Glomerular endothelial cell (primary cell): ENCODE data around the gene FGFRL1. TPM values are rescaled to one million over a fixed set of nuclear protein-coding genes. Genes with fewer than 3 reads are reported as not detected.

Experiments used
- DNase-seq: peaks from one replicate; pipeline ENCODE4 v3.0.0-alpha.2; 2011; ENCODE audit warnings: low read depth, low spot score; ENCODE audit errors: extremely low read depth
- total RNA-seq: library from RNA; depleted of rRNA; stranded (reverse); fragments of >200 nt; gene quantifications from 2 replicates; pipeline ENCODE4 v1.2.3, GENCODE V29; 2015

Gene FGFRL1
- total RNA-seq, 1 donor from 2014 or later: 27.7 TPM

DNA sequence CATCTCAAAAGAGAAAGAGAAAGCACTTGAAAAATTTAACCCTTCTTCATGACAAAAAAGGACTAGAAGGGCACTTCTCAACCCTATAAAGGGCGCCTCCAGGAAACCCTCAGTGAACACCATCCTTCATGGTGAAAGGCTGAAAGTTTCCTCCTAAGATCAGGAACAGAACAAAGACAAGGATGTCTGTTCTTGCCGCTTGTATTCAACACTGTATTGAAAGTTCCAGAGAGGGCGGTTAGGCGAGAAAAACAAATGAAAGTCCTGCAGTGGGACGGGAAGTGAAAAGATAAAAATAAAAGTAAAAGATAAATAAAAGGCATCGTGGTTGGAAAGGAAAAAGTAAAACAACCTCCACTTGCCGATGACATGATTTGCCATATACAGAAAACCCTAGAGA, 51.0 kb downstream of the FGFRL1 start:
- no peak for DNase-seq

DNA sequence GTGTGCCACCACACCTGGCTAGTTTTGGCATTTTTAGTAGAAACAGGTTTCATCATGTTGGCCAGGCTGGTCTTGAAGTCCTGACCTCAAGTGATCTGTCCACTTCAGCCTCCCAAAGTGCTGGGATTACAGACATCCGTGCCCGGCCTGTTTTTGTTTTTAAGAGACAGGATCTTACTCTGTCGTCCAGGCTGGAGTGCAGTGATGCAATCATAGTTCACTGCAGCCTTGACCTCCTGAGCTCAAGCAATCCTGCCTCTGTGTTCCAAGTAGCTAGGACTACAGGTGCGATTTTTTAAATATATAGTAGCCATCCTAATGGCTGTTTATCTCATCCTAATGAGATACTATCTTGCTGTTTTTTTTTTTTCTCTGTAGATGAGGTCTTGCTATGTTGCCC, 54.3 kb downstream of the FGFRL1 start:
- no peak for DNase-seq

DNA sequence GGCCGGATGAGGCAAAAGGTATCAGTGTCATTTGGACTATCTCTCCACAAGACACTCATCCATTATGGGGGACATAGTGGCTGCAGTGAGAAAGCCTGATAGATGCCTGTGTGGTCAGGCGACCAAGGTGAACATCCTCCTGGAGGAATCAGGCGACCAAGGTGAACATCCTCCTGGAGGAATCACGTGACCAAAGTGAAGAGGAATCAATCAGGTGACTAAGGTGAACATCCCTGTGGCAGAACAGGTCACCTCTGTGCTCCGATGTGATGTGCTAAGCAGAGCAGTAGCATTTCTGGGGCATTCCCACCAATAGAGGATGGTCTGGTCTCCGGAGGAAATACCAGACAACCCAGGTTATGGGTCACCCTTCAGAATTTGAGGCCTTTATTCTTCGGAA, 58.0 kb downstream of the FGFRL1 start:
- no peak for DNase-seq

DNA sequence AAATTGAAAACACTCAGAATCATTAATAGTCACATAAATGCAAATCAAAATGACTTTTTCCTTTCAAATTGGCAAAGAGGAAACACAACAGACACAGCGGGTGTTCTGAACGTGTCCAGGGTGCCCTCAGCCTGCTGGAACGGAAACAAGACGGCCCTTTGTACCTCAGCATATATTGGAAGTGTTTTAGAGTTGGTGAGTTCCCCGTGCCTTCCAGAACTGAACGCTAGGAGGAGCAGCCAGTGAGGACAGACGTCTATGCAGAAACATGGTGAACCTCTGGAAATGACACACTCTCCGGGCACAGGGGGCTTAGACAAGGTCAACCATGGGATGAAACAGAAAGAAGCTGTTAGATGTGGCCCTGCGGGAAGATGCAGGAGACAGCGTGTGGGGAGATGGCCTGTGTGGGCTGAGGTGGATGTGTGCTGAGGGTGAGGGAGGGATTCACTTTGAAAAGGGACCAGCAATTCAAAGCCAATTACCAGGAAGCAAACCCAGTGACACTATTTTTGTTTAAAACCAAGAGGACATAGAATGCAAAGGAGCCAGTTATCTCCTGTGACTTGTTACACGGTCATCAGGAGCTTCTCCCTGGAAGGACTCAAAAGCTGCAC, 61.5 kb downstream of the FGFRL1 start:
- DNase-seq: peak; percentile 14

DNA sequence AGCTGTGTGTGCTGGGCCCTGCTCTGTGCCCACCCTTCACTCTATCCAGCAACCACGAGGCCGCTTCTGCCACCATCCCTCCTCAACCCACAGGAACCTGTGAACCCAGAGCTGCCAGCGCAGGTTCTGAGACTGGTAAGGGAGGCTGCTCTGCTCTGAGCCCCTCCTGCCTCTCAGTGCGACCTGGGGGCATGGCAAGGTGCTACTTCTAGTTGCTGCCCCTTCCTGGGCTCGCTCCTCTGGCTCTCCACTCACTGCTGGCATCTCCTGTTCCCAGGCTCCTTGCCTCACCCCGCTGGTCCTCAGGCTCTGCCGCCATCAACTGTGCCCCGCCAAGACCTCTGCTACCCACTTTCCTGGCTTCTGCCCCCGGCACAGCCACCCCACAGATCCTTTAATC, 62.7 kb downstream of the FGFRL1 start:
- no peak for DNase-seq

DNA sequence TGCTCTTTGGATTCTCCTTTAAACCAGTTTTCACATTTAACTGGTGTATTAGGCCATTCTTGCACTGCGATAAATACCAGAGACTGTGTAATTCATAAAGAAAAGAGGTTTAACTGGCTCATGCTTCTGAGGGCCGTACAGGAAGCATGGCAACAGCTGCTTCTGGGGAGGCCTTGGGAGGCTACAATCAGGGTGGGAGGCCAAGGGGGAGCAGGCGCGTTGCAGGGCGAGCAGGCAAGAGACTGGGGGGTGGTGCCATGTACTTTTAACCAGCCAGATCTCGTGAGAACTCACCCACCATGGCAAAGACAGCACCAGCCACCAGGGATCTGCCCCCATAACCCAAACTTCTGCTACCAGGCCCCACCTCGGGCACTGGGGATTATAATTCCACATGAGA, 63.8 kb downstream of the FGFRL1 start:
- DNase-seq: no peak

DNA sequence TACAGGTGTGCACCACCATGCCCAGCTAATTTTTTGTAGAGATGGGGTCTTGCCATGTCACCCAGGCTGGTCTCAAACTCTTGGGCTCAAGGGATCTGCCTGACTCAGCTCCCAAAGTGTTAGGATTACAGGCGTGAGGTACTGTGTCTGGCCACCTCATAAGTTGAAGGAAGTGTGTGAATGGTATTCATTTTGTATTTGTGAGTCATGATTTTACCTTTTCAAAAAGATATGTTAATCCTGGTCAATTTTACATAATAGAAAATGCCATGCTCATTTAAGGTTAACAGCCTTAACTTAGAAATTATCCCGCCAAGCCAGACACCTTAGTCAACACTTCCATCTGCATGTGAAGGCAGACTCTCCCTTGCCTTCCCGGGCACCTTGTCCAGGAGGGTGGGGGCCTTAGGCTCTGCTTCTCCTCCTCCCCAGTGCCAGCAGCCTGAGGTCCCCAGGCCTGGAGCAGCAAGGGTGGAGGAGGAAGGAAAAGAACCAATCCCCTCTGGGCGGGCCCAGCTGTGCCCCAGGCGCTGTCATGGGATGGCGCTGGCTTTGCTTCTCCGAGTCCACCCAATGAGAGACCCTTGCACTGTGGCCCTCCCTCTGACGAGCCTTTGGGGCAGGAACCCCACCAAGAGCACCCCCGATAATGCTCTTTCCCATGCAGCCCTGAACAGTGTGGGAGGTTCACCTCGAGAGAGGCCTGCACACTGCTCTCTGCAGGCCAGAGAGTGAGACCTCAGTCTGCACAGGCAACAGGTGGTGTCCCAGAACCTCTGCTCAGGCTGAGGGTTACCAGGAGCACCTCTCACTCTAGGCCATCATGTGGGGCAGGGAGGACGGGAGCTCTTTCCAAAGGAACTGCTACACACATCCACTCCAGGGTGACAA, 64.6 kb downstream of the FGFRL1 start:
- DNase-seq: no peak

Other genes starting within 250 kb of the FGFRL1 start
- gene CPLX1, start 185.5 kb upstream of the FGFRL1 start, total RNA-seq: 0.29 TPM in 1 of 2 replicates, not detected in the other
- gene GAK, start 79.3 kb upstream of the FGFRL1 start, total RNA-seq: 128 and 176 TPM in 2 replicates
- 20.2 and 29.3 TPM in 2 replicates for gene TMEM175, start 79.2 kb upstream of the FGFRL1 start, total RNA-seq
- 19.8 and 21.9 TPM in 2 replicates for gene DGKQ, start 38.1 kb upstream of the FGFRL1 start, total RNA-seq
- 32.3 and 47.9 TPM in 2 replicates for gene IDUA, start 24.6 kb upstream of the FGFRL1 start, total RNA-seq
- 0.05 and 0.41 TPM in 2 replicates for gene SLC26A1, start 18.2 kb upstream of the FGFRL1 start, total RNA-seq
- 0.29 and 4.9 TPM in 2 replicates for gene RNF212, start 101.9 kb downstream of the FGFRL1 start, total RNA-seq
- gene SPON2, start 161.0 kb downstream of the FGFRL1 start, total RNA-seq: 4.6 and 5.1 TPM in 2 replicates
- gene CTBP1, start 237.5 kb downstream of the FGFRL1 start, total RNA-seq: 170 and 171 TPM in 2 replicates